HuH-7 (cell line): ENCODE data around the gene MT3.

ENCODE experiments used
- DNase-seq: peaks from one replicate; pipeline ENCODE4 v3.0.0; 2011; ENCODE audit warnings: low spot score

MT3 gene

DNA sequence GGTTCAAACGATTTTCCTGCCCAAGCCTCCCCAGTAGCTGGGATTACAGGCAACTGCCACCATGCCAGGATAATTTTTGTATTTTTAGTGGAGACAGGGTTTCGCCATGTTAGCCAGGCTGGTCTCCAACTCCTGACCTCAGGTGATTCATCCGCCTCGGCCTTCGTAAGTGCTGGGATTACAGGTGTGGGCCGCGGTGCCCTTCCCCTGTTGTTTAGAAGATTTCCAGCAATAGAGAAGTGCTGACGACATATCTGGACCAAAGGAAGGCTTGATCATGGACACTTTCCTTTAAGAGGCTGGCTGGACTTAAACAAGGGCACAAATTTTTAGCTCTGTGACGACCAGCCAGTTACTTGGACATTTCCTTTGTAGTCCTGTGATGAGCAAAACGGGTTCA is 41.9 kb downstream of the MT3 start:
- DNase-seq: no peak

DNA sequence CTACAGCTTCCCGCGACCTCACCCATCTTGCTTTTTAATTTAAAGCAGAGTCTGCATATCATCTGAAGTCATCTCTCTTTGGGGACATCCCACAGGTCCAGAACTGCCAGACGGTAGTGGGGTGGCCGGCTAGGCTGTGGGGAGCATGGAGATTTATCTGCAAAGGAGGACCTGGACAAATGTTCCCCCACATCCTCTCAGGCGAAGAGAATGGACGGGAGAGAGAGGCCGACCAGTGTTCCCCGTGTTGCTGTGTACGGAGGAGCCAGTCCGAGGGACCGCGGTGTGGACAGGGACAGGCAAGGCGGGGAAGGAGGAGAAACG is 42.5 kb downstream of the MT3 start:
- no peak for DNase-seq

DNA sequence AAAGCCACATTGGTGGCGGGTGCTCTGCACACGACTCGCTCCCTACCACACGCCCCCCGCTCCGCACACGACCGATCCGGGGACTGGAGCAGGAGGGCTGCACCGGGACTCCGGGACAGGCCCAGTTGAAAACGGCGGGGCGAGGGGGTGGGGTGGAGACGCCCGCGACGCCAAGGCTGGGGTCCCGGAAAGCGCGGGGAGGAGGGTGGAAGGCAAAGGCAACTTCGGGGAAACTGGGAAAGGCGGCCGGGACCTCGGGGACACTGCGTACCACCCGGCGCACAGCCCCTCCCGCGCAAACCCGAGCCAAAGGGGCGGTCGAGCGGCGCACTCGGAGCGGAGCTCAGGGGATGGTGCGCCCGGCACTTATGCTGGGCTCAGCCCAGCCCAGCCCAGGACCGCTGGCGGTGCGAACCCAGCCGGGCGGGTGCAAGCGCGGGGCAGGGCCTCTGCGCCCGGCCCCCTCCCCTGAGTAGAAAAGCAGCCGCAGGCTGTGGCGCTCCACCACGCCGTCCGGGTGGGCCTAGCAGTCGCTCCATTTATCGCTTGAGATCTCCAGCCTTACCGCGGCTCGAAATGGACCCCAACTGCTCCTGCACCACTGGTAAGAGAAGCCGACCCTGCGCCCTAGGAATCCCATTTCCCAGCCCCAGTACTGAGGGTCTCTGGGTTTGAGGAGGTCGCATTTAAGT is 43.0 kb downstream of the MT3 start, which contains the start of gene MT1M:
Gene MT1M, plus strand, starts transcription at position 504 of the 692 bp plus-strand sequence. Its CDS starts 73 bp downstream, at position 577.
- no peak for DNase-seq

DNA sequence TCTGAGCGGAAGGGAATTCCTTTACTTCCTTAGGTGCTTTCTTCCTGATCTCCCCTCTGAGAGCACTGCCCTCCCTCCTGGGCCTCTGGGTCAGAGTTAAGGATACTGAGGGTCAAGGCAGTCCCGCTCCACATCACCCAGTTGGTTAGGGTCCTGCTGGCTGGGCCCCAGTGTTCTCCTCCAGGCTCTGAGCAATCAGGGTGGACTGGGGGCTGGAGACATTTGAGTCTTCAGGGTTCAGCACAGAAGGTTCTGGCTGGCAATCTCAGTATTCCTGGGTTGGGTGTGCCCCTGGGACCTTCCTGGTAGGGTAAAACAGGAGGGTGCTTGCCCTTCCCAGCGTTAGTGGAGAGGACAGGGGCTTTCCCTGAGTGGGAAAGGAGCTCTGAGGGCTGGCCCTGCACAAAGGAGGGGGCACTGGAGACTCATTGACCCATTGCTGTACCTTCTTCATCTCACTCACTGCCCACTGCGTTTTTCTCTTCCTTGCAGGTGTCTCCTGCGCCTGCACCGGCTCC is 43.6 kb downstream of the MT3 start:
- DNase-seq: no peak

DNA sequence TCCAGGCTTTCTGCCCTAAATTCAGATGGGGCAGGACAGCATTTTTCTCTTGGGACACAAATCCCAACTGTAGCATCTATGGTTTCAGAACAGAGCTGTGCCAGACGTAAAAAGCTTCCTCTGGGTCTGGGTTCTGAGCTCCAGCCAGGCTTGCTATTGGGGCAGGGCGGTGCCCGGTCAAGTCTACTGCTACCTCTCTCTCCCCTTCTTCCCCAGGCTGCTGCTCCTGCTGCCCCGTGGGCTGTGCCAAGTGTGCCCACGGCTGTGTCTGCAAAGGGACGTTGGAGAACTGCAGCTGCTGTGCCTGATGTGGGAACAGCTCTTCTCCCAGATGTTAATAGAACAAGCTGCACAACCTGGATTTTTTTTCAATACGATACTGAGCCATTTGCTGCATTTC is 44.2 kb downstream of the MT3 start:
- DNase-seq: no peak

DNA sequence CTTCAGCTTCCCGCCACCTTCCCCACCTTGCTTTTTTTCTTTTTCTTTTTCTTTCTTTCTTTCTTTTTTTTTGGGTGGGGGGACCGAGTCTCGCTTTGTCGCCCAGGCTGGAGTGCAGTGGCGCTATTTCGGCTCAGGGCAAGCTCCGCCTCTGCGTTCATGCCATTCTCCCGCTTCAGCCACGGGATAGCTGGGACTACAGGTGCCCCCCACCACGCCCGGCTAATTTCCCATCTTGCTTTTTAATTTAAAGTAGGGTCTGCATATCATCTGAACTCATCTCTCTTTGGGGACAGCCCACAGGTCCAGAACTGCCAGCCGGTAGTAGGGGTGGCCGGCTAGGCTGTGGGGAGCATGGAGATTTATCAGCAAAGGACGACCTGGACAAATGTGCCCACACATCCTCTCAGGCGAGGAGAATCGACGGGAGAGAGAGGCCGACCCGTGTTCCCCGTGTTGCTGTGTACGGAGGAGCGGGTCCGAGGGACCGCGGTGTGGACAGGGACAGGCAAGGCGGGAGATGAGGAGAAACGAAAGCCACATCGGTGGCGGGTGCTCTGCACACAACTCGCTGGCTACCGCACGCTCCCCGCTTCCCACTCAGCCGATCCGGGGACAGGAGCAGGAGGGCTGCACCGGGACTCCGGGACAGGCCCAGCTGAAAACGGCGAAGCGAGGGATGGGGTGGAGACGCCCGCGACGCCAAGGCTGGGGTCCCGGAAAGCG is 45.5 kb downstream of the MT3 start:
- DNase-seq: no peak

DNA sequence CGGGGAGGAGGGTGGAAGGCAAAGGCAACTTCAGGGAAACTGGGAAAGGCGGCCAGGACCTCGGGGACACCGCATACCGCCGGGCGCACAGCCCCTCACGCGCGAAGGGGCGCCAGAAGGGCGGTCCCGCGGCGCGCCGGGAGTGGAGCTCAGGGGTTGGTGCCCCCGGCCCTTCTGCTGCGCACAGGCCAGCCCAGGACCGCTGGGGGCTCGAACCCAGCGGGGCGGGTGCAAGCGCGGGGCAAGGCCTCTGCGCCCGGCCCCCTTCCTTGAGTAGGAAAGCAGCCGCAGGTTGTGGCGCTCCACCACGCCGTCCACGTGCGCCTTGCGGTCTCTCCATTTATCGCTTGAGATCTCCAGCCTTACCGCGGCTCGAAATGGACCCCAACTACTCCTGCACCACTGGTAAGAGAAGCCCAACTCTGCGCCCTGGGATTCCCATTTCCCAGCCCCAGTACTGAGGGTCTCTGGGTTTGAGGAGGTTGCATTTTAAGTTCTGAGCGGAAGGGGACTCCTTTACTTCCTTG is 46.2 kb downstream of the MT3 start:
- no peak for DNase-seq

DNA sequence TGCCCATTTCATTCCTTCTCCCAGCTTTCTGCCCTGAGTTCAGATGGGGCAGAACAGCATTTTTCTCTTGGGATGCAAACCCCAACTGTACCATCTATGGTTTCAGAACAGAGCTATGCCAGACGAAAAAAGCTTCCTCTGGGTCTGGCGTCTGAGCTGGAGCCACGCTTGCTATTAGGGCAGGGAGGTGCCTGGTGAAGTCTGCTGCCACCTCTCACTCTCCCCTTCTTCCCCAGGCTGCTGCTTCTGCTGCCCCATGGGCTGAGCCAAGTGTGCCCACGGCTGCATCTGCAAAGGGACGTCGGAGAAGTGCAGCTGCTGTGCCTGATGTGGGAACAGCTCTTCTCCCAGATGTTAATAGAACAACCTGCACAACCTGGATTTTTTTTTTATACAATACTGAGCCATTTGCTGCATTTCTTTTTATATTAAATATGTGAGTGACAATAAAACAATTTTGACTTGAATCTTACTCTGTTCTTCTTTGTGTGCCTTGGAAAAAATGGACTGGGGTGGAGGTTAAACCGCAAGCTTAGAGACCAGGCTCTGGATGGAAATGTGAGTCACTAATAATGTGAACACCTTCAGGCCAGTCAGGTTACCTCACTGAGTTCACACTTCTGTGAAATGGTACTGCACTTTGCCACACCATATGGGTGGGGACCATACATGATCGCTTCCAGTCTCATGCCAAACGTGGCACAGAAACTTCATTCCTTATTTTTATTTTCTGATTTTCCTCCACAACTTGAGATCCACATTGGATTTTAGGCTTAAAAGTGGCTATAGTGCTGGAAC is 47.5 kb downstream of the MT3 start:
- no peak for DNase-seq

DNA sequence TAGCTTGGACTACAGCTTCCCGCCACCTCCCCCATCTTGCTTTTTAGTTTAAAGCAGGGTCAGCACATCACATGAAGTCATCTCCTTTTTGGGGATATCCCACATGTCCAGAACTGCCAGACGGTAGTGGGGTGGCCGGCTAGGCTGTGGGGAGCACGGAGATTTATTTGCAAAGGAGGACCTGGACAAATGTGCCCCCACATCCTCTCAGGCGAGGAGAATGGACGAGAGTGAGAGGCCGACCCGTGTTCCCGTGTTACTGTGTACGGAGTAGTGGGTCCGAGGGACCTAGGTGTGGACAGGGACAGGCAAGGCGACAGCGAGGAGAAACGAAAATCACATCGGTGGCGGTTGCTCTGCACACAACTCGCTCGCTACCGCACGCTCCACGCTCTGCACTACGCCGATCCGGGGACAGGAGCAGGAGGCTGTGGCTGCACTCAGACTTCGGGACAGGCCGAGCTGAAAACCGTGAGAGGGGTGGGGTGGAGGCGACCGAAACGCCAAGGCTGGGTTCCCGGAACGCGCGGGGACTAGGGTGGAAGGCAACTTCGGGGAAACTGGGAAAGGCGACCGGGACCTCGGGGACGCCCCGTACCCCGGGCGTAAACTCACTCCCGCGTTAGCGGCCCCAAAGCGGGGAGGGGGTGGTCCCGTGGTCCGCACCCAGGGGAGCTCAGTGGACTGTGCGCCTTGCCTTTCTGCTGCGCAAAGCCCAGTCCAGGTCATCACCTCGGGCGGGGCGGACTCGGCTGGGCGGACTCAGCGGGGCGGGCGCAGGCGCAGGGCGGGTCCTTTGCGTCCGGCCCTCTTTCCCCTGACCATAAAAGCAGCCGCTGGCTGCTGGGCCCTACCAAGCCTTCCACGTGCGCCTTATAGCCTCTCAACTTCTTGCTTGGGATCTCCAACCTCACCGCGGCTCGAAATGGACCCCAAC is 48.8 kb downstream of the MT3 start, which contains the start of gene MT1A:
Gene MT1A, plus strand, starts transcription at position 853 of the 937 bp plus-strand sequence. Its CDS starts 73 bp downstream, at position 926.
- peak; percentile 74 for DNase-seq

DNA sequence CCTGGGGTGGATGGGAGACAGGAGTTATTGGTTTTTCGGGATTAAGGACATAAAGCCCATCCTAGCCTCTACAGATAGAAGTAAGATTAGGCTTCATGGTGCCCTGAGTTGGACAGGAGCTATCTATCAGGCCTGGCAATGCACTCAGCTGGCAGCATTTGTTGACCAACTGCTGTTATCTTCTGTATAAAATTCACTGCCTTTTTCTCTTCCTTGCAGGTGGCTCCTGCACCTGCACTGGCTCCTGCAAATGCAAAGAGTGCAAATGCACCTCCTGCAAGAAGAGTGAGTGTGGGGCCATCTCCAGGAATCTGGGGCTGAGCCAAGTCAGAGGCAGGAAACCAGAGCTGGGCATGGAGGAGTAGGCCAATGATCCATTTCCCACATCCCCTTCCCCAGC is 49.7 kb downstream of the MT3 start:
- DNase-seq: no peak

DNA sequence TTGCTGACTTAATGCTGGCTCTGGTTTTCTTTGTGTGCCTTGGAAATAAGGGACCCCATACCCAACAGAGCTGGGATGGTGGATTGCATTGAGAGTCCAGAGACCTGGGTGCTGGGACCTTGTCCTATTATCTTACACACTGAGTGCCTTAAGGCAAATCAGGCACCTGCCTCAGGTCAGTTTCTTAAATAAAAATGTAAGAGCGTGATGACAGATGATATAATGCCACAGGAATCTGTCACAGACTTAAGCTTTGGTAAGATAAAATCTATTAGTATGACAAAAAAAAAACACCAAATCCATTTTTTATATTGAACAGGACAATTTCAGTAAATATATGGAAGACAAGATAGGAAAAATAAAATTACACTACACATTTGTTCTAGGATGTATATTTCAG is 50.7 kb downstream of the MT3 start:
- no peak for DNase-seq
